Smooth muscle cell (in vitro differentiated cells): Measurements from ENCODE around the gene ADH6. TPM values are rescaled to one million over a fixed set of nuclear protein-coding genes. Genes with fewer than 3 reads are reported as not detected.
"Not testable (repeated sequence)": the region's sequence is repeated elsewhere in the genome, so short reads cannot be mapped to it uniquely, and the experiment has no call there.

Experiments used
- DNase-seq: peaks from one replicate; lab custom pipeline; 2025; ENCODE audit not compliant: unreplicated experiment; lab: John Stamatoyannopoulos, UW
- H2AFZ ChIP-seq: fragments of 200-600 bp; sonication (generic); 2 replicates; pipeline ENCODE4 v1.6.0; 2016; ENCODE audit warnings: antibody characterized with exemption, low read depth, mild to moderate bottlenecking
- H3F3A ChIP-seq: fragments of 200-600 bp; sonication (generic); 2 replicates; pipeline ENCODE4 v1.6.0; 2017; ENCODE audit warnings: antibody characterized with exemption, low read depth
- H3K27ac ChIP-seq: fragments of 200-600 bp; sonication (generic); 2 replicates; pipeline ENCODE4 v1.5.1; 2016; ENCODE audit warnings: low read depth, mild to moderate bottlenecking
- H3K27me3 ChIP-seq: fragments of 200-600 bp; sonication (generic); 2 replicates; pipeline ENCODE4 v1.6.1; 2016; ENCODE audit warnings: low read depth, mild to moderate bottlenecking
- H3K36me3 ChIP-seq: fragments of 200-600 bp; sonication (generic); 2 replicates; pipeline ENCODE4 v1.5.1; 2016; ENCODE audit warnings: low read depth
- H3K4me1 ChIP-seq: fragments of 200-600 bp; sonication (generic); 2 replicates; pipeline ENCODE4 v1.5.1; 2016; ENCODE audit warnings: low read depth
- H3K4me2 ChIP-seq: fragments of 200-600 bp; sonication (generic); 2 replicates; pipeline ENCODE4 v1.6.0; 2016; ENCODE audit warnings: mild to moderate bottlenecking
- H3K4me3 ChIP-seq: fragments of 200-600 bp; sonication (generic); 2 replicates; pipeline ENCODE4 v1.5.1; 2016; ENCODE audit warnings: mild to moderate bottlenecking
- H3K79me2 ChIP-seq: fragments of 200-600 bp; sonication (generic); 2 replicates; pipeline ENCODE4 v1.6.0; 2016; ENCODE audit warnings: low read depth, mild to moderate bottlenecking
- H3K9ac ChIP-seq: fragments of 200-600 bp; sonication (generic); 2 replicates; pipeline ENCODE4 v1.6.0; 2016; ENCODE audit warnings: low read depth
- H3K9me3 ChIP-seq: fragments of 200-600 bp; sonication (generic); replicated peaks from 2 replicates; pipeline ENCODE4 v1.5.1; 2016; ENCODE audit warnings: low read depth
- H4K20me1 ChIP-seq: fragments of 200-600 bp; sonication (generic); 2 replicates; pipeline ENCODE4 v1.6.0; 2016; ENCODE audit warnings: low read depth
- CTCF ChIP-seq: fragments of 200-600 bp; sonication (generic); IDR thresholded peaks from 2 replicates; pipeline ENCODE4 v1.5.1; 2017; ENCODE audit warnings: borderline replicate concordance, mild to moderate bottlenecking, antibody characterized with exemption; ENCODE audit not compliant: insufficient read depth, poor library complexity, severe bottlenecking
- WGBS: methylation state at CpG from one replicate; pipeline ENCODE4 v1.1.7; 2016; ENCODE audit warnings: low lambda C conversion rate; 5-methylcytosine and 5-hydroxymethylcytosine counted together
- polyA plus RNA-seq: library from polyadenylated mRNA; unstranded; fragments of >200 nt; fragmentation: Nextera tagmentation; extraction: Ambion mirVana; gene quantifications from 2 replicates; pipeline ENCODE4 v1.2.1, GENCODE V29; 2016
- total RNA-seq: library from RNA; depleted of rRNA; stranded (reverse); fragments of >200 nt; gene quantifications from 2 replicates; pipeline ENCODE4 v1.2.3, GENCODE V29; 2014

Gene ADH6
- total and polyA plus RNA-seq, 2 experiments from 2014 or later, result 0.15 TPM; not detected in 1

GRCh38 chr4:99201690-99202089 is 17.4 kb downstream of the ADH6 start:
- 84% methylated on average over 3 of the region's 3 CpGs for WGBS
- DNase-seq, result no peak
- H3K27ac ChIP-seq, result no peak overlapping the region
- H4K20me1 ChIP-seq, result no peaks in the 10 kb centered on the region
- H3K36me3 ChIP-seq, result no peaks in the 10 kb centered on the region
- no peak overlapping the region for H3K4me2 ChIP-seq
- peak; percentile 7 for TF ChIP-seq CTCF
- H3K9ac ChIP-seq, result no peak overlapping the region
- no peaks in the 10 kb centered on the region for H3K9me3 ChIP-seq
- H3K27me3 ChIP-seq, result no peaks in the 10 kb centered on the region
- no peaks in the 10 kb centered on the region for H3K4me1 ChIP-seq
- no peaks in the 10 kb centered on the region for H3F3A ChIP-seq
- H3K4me3 ChIP-seq, result no peak overlapping the region
- no peak overlapping the region for H2AFZ ChIP-seq
- H3K79me2 ChIP-seq, result no peaks in the 10 kb centered on the region

DNA sequence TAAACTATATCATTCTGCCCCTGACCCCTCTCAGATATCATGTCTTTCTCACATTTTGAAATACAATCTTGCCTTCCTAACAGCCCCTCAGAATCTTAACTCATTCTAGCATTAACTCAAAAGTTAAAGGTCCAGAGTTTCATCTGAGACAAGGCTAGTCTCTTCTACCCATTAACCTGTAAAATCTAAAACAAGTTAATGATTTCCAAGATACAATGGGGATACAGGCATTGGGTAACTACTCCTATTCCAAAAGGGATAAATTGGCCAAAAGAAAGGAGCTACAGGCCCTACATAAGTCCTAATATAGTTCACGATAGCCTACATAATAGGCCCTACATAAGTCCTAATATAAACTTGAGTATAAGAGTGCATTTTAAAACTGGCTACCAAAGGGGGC is 18.9 kb downstream of the ADH6 start:
- Histone ChIP-seq H3K27me3 (no peaks in the 10 kb centered on the region), H4K20me1 (no peaks in the 10 kb centered on the region), H3K9ac (no peak overlapping the region), H3K4me3 (no peak overlapping the region), H2AFZ (no peak overlapping the region), H3K4me2 (no peak overlapping the region), H3K36me3 (no peaks in the 10 kb centered on the region), H3F3A (no peaks in the 10 kb centered on the region), H3K79me2 (no peaks in the 10 kb centered on the region), H3K9me3 (no peaks in the 10 kb centered on the region), H3K27ac (no peak overlapping the region), H3K4me1 (no peaks in the 10 kb centered on the region)
- 92% methylated on average over 1 of the region's 1 CpG for WGBS
- no peak for TF ChIP-seq CTCF
- DNase-seq, result no peak

DNA sequence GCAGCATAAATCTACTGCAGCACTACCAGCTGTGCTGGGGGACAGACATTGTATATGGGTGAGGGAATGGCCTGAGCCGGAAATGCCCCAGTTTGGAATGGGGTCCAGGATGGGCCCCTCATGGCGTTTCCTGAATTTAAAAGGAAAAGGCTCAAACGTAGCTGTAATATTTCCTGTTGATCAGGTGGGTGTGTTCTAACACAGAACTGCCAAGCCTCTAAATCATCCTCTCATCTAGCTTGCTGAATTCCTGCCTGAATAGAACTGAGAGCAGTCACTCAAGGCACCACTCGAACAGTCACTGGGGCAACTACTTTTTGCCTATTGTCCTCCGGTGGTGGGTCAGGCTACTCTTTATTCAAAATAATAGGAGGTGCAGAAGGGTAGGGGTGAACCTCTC is 28.7 kb downstream of the ADH6 start:
- no peak overlapping the region for H3K4me2 ChIP-seq
- H3K27ac ChIP-seq, result no peak overlapping the region
- H2AFZ ChIP-seq, result no peak overlapping the region
- no peak overlapping the region for H3K9ac ChIP-seq
- no peaks in the 10 kb centered on the region for H3K79me2 ChIP-seq
- no peak for TF ChIP-seq CTCF
- no peaks in the 10 kb centered on the region for H3K36me3 ChIP-seq
- H3K27me3 ChIP-seq, result no peaks in the 10 kb centered on the region
- H4K20me1 ChIP-seq, result no peaks in the 10 kb centered on the region
- DNase-seq, result no peak
- H3K4me1 ChIP-seq, result no peaks in the 10 kb centered on the region
- H3K4me3 ChIP-seq, result no peak overlapping the region
- H3K9me3 ChIP-seq, result no peaks in the 10 kb centered on the region
- no peaks in the 10 kb centered on the region for H3F3A ChIP-seq
- WGBS, result 85% methylated on average over 5 of the region's 5 CpGs

GRCh38 chr4:99189900-99190299 is 29.1 kb downstream of the ADH6 start:
- not testable (repeated sequence) for H3K79me2 ChIP-seq, H3K4me3 ChIP-seq, H3F3A ChIP-seq, H3K9ac ChIP-seq, H3K27me3 ChIP-seq, H2AFZ ChIP-seq, H3K9me3 ChIP-seq, H3K4me1 ChIP-seq, H4K20me1 ChIP-seq, DNase-seq, H3K36me3 ChIP-seq, H3K27ac ChIP-seq, H3K4me2 ChIP-seq
- whole genome bisulfite sequencing, result 95% methylated on average over 3 of the region's 3 CpGs
